Measurements from ENCODE around the gene SLC4A5.

DNA sequence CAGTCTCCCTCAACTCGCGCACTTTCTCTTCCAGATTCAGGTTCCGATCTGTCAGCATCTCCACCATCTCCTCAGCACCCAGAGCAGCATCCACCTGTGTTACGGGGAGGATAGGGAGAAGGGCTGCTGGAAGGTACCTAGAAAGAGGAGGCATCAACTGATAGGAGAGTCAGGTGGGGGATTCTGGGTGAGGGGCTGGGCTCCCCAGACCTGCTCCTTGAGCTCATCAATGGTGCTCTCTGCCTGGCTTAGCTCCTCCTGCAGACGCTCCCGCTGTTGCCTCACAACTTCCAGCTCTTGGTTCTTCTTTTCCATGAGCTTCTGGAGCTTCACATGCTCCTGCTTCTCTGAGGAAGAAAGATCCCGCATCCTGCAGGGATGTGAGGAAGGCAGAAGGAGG, 26.8 kb upstream of the SLC4A5 start:
- TF ChIP-seq, protein P1, sequence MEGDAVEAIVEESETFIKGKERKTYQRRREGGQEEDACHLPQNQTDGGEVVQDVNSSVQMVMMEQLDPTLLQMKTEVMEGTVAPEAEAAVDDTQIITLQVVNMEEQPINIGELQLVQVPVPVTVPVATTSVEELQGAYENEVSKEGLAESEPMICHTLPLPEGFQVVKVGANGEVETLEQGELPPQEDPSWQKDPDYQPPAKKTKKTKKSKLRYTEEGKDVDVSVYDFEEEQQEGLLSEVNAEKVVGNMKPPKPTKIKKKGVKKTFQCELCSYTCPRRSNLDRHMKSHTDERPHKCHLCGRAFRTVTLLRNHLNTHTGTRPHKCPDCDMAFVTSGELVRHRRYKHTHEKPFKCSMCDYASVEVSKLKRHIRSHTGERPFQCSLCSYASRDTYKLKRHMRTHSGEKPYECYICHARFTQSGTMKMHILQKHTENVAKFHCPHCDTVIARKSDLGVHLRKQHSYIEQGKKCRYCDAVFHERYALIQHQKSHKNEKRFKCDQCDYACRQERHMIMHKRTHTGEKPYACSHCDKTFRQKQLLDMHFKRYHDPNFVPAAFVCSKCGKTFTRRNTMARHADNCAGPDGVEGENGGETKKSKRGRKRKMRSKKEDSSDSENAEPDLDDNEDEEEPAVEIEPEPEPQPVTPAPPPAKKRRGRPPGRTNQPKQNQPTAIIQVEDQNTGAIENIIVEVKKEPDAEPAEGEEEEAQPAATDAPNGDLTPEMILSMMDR (IDR thresholded peaks at IDR 0.05): no peak
- TF ChIP-seq POLR2AphosphoS5 (IDR thresholded peaks at IDR 0.05; ENCODE audit: insufficient read depth in 1 of 2, low read depth in 1 of 2) (no peak), POLR2A (IDR thresholded peaks at IDR 0.05) (no peak)
